Naive B cell (primary cell): ENCODE data around the gene IQGAP2. TPM values are rescaled to one million over a fixed set of nuclear protein-coding genes. Genes with fewer than 3 reads are reported as not detected.

Source experiments
- ATAC-seq, 2 donors: fragments of 150-1000 bp; cut with Tn5 transposase; 2 replicates each; pipeline ENCODE4 v1.10.0; 2021; ENCODE audit warnings: low read depth in 2 of 2, mild to moderate bottlenecking in 2 of 2, moderate library complexity in 2 of 2
- DNase-seq: peaks from one replicate; pipeline ENCODE4 v3.0.0; 2022
- H3K27ac Mint-ChIP-seq, 6 donors: one replicate each; pipeline ENCODE4 v1.8.0; 2020 to 2022; ENCODE audit warnings: mild to moderate bottlenecking in 6 of 6, mixed read lengths in 6 of 6, moderate library complexity in 5 of 6, inconsistent platforms in 2 of 6
- H3K27me3 Mint-ChIP-seq, 3 donors: one replicate each; pipeline ENCODE4 v1.8.0; 2021 to 2022; ENCODE audit warnings: mixed read lengths in 3 of 3, mild to moderate bottlenecking in 1 of 3
- H3K36me3 Mint-ChIP-seq, 2 donors: one replicate each; pipeline ENCODE4 v1.8.0; 2020 to 2022; ENCODE audit warnings: mixed read lengths in 2 of 2, inconsistent platforms in 1 of 2, mild to moderate bottlenecking in 1 of 2
- H3K4me1 Mint-ChIP-seq, 3 donors: one replicate each; pipeline ENCODE4 v1.8.0; 2020 to 2022; ENCODE audit warnings: mixed read lengths in 3 of 3, inconsistent platforms in 1 of 3, mild to moderate bottlenecking in 1 of 3, moderate library complexity in 1 of 3
- H3K4me3 Mint-ChIP-seq, 8 donors: one replicate each; pipeline ENCODE4 v1.8.0; 2020 to 2022; ENCODE audit warnings: mild to moderate bottlenecking in 8 of 8, mixed read lengths in 8 of 8, moderate library complexity in 8 of 8, inconsistent platforms in 2 of 8
- H3K9me3 Mint-ChIP-seq, 7 donors: one replicate each; pipeline ENCODE4 v1.8.0; 2020 to 2022; ENCODE audit warnings: mixed read lengths in 7 of 7, mild to moderate bottlenecking in 5 of 7, inconsistent platforms in 2 of 7, moderate library complexity in 1 of 7
- polyA plus RNA-seq, 6 donors: library from polyadenylated mRNA; unstranded; fragments of 300-500 nt; fragmentation: Illumina TruSeq; gene quantifications; one replicate each; pipeline ENCODE4 v1.2.3, GENCODE V29; 2021; ENCODE audit warnings: low read depth in 6 of 6

The IQGAP2 gene
- polyA plus RNA-seq, 6 donors from 2014 or later = 2.7 to 9.8 (median 6.2) TPM

GRCh38 chr5:76693141-76693540, 290.1 kb downstream of the IQGAP2 start:
- DNase-seq = no peak
- Mint-ChIP-seq H3K4me3 (no peak overlapping the region), H3K27me3 (no peaks in the 10 kb centered on the region), H3K9me3 (no peaks in the 10 kb centered on the region), H3K4me1 (no peaks in the 10 kb centered on the region), H3K27ac (no peak overlapping the region), H3K36me3 (peaks cover 0 to 12% of the 10 kb centered on the region in 2 donors)
- no peak for ATAC-seq

- H3K27me3 Mint-ChIP-seq = no peaks in the 10 kb centered on the region
- DNase-seq (no peak), ATAC-seq (no peak)
- H3K36me3 Mint-ChIP-seq = peaks cover 0 to 12% of the 10 kb centered on the region in 2 donors
- no peak overlapping the region for H3K4me3 Mint-ChIP-seq
- no peak overlapping the region for H3K27ac Mint-ChIP-seq
- no peaks in the 10 kb centered on the region for H3K9me3 Mint-ChIP-seq
- H3K4me1 Mint-ChIP-seq = no peaks in the 10 kb centered on the region
Observed at GRCh38 chr5:76694317-76694716, 291.2 kb downstream of the IQGAP2 start.

- H3K36me3 Mint-ChIP-seq = peaks cover 0 to 12% of the 10 kb centered on the region in 2 donors
- no peak overlapping the region for H3K27ac Mint-ChIP-seq
- ATAC-seq (no peak), DNase-seq (no peak)
- H3K9me3 Mint-ChIP-seq = no peaks in the 10 kb centered on the region
- H3K4me3 Mint-ChIP-seq = no peak overlapping the region
- no peaks in the 10 kb centered on the region for H3K27me3 Mint-ChIP-seq
- H3K4me1 Mint-ChIP-seq = no peaks in the 10 kb centered on the region
Observed at GRCh38 chr5:76695346-76695745, 292.3 kb downstream of the IQGAP2 start.

- Mint-ChIP-seq H3K9me3 (no peaks in the 10 kb centered on the region), H3K27me3 (no peaks in the 10 kb centered on the region), H3K27ac (no peak overlapping the region), H3K36me3 (peaks cover 8 to 12% of the 10 kb centered on the region in 2 donors), H3K4me3 (no peak overlapping the region), H3K4me1 (no peaks in the 10 kb centered on the region)
- ATAC-seq (no peak), DNase-seq (no peak)
Observed at GRCh38 chr5:76696251-76696650, 293.2 kb downstream of the IQGAP2 start.

GRCh38 chr5:76697670-76698069, 294.6 kb downstream of the IQGAP2 start:
- Mint-ChIP-seq H3K4me1 (no peaks in the 10 kb centered on the region), H3K4me3 (no peak overlapping the region), H3K9me3 (no peaks in the 10 kb centered on the region), H3K36me3 (peaks cover 9 to 18% of the 10 kb centered on the region in 2 donors), H3K27me3 (no peaks in the 10 kb centered on the region), H3K27ac (no peak overlapping the region)
- no peak for DNase-seq
- no peak for ATAC-seq

- Mint-ChIP-seq H3K27me3 (no peaks in the 10 kb centered on the region), H3K36me3 (peaks cover 9 to 11% of the 10 kb centered on the region in 2 donors), H3K9me3 (no peaks in the 10 kb centered on the region), H3K4me3 (no peak overlapping the region), H3K27ac (no peak overlapping the region), H3K4me1 (no peaks in the 10 kb centered on the region)
- ATAC-seq (no peak), DNase-seq (no peak)
Observed at GRCh38 chr5:76700571-76700970, 297.5 kb downstream of the IQGAP2 start.

GRCh38 chr5:76701298-76701697, 298.2 kb downstream of the IQGAP2 start:
- no peaks in the 10 kb centered on the region for H3K9me3 Mint-ChIP-seq
- DNase-seq (no peak), ATAC-seq (no peak)
- H3K27me3 Mint-ChIP-seq = no peaks in the 10 kb centered on the region
- no peak overlapping the region for H3K4me3 Mint-ChIP-seq
- no peaks in the 10 kb centered on the region for H3K4me1 Mint-ChIP-seq
- H3K36me3 Mint-ChIP-seq = peaks cover 9% of the 10 kb centered on the region in 2 donors
- no peak overlapping the region for H3K27ac Mint-ChIP-seq

- peaks cover 6 to 9% of the 10 kb centered on the region in 2 donors for H3K36me3 Mint-ChIP-seq
- DNase-seq = no peak
Observed at GRCh38 chr5:76703707-76704106, 300.6 kb downstream of the IQGAP2 start.

GRCh38 chr5:76704131-76704663, 301.1 kb downstream of the IQGAP2 start:
- DNase-seq = no peak
- H3K9me3 Mint-ChIP-seq = no peaks in the 10 kb centered on the region
- peaks cover 6 to 9% of the 10 kb centered on the region in 2 donors for H3K36me3 Mint-ChIP-seq
- no peaks in the 10 kb centered on the region for H3K4me1 Mint-ChIP-seq
- no peak overlapping the region for H3K27ac Mint-ChIP-seq
- ATAC-seq = no peak
- H3K27me3 Mint-ChIP-seq = no peaks in the 10 kb centered on the region
- no peak overlapping the region for H3K4me3 Mint-ChIP-seq

More at GRCh38 chr5:76703707-76704106, 300.6 kb downstream of the IQGAP2 start:
- no peak overlapping the region for H3K4me3 Mint-ChIP-seq
- no peak overlapping the region for H3K27ac Mint-ChIP-seq
- H3K27me3 Mint-ChIP-seq = no peaks in the 10 kb centered on the region
- no peak for ATAC-seq
- H3K9me3 Mint-ChIP-seq = no peaks in the 10 kb centered on the region
- H3K4me1 Mint-ChIP-seq = no peaks in the 10 kb centered on the region

- H3K4me3 Mint-ChIP-seq = no peak overlapping the region
Observed at GRCh38 chr5:76705574-76705973, 302.5 kb downstream of the IQGAP2 start.

GRCh38 chr5:76709762-76710161, 306.7 kb downstream of the IQGAP2 start:
- peaks cover 9 to 13% (median 13%) of the 10 kb centered on the region in 3 donors for H3K4me1 Mint-ChIP-seq
- H3K27me3 Mint-ChIP-seq = peaks cover 10 to 18% (median 17%) of the 10 kb centered on the region in 3 donors
- H3K4me3 Mint-ChIP-seq = no peak overlapping the region
- H3K27ac Mint-ChIP-seq = no peak overlapping the region
- DNase-seq (no peak), ATAC-seq (no peak)
- H3K36me3 Mint-ChIP-seq = no peaks in the 10 kb centered on the region
- H3K9me3 Mint-ChIP-seq = peaks cover 0 to 4% (median 0%) of the 10 kb centered on the region in 7 donors

More at GRCh38 chr5:76705574-76705973, 302.5 kb downstream of the IQGAP2 start:
- ATAC-seq (peak; percentile 48 to 57), DNase-seq (no peak)
- Mint-ChIP-seq H3K9me3 (no peaks in the 10 kb centered on the region), H3K27me3 (peaks cover 0 to 2% (median 0%) of the 10 kb centered on the region in 3 donors), H3K36me3 (peaks cover 6 to 8% of the 10 kb centered on the region in 2 donors), H3K4me1 (no peaks in the 10 kb centered on the region), H3K27ac (no peak overlapping the region)

GRCh38 chr5:76710991-76711390, 307.9 kb downstream of the IQGAP2 start:
- Mint-ChIP-seq H3K4me1 (peaks cover 9 to 24% (median 16%) of the 10 kb centered on the region in 3 donors), H3K27ac (no peak overlapping the region), H3K27me3 (peaks cover 10 to 27% (median 24%) of the 10 kb centered on the region in 3 donors), H3K9me3 (peaks cover 0 to 4% (median 0%) of the 10 kb centered on the region in 7 donors), H3K4me3 (peak overlapping the region in 1 of 8 donors; percentile 13), H3K36me3 (no peaks in the 10 kb centered on the region)
- no peak for DNase-seq
- ATAC-seq = no peak

- ATAC-seq (peak; percentile 17 to 18), DNase-seq (no peak)
- Mint-ChIP-seq H3K4me1 (peaks cover 18 to 34% (median 27%) of the 10 kb centered on the region in 3 donors), H3K27me3 (peaks cover 42 to 58% (median 58%) of the 10 kb centered on the region in 3 donors), H3K27ac (peak overlapping the region in 1 of 6 donors; percentile 24), H3K4me3 (peak overlapping the region; percentile 80 to 90 (median 86)), H3K36me3 (no peaks in the 10 kb centered on the region), H3K9me3 (peaks cover 0 to 4% (median 0%) of the 10 kb centered on the region in 7 donors)
Observed at GRCh38 chr5:76714751-76715485, 311.8 kb downstream of the IQGAP2 start.

GRCh38 chr5:76715486-76715735, 312.3 kb downstream of the IQGAP2 start:
- Mint-ChIP-seq H3K4me1 (peaks cover 18 to 34% (median 27%) of the 10 kb centered on the region in 3 donors), H3K36me3 (no peaks in the 10 kb centered on the region), H3K27ac (no peak overlapping the region), H3K9me3 (peaks cover 0 to 4% (median 0%) of the 10 kb centered on the region in 7 donors), H3K4me3 (peak overlapping the region; percentile 80 to 90 (median 86)), H3K27me3 (peaks cover 42 to 58% (median 57%) of the 10 kb centered on the region in 3 donors)
- ATAC-seq = peak; percentile 44 to 58
- no peak for DNase-seq
